Brain pericyte (primary cell): ENCODE results near the gene MEMO1.
"Not testable (repeated sequence)": the region's sequence is repeated elsewhere in the genome, so short reads cannot be mapped to it uniquely, and the experiment has no call there.

Source experiments
- DNase-seq: peaks from one replicate; pipeline ENCODE4 v3.0.0-alpha.2; 2012; ENCODE audit warnings: low read depth, low spot score

The MEMO1 gene

DNA sequence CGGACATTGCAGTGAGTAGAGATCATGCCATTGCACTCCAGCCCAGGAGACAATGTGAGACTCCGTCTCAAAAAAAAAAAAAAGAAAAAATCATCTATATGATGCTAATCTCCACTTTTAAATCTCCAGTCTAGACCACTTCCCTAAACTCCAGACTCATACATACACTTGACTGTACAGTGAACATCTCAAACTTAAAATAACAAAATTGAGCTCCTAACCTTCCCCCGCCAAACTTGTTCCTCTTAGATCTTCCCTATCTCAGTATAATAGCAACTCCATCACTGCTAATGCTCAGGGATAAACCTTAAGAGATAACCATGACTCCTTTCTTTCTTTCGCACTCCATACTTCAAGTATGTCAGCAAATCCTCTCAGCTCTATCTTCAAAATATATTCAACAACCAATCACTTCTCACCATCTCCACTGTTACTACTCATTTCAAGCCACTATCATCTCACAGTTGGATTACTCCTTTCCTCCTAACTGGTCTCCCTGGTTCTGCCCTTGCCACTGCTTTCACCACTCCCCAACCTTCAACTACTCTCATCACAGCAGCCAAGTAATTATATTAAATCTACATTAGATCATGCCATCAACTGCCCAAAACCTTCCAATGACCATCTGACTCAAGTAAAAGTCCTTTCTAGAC lies 12.0 kb downstream of the MEMO1 start:
- DNase-seq: no peak

DNA sequence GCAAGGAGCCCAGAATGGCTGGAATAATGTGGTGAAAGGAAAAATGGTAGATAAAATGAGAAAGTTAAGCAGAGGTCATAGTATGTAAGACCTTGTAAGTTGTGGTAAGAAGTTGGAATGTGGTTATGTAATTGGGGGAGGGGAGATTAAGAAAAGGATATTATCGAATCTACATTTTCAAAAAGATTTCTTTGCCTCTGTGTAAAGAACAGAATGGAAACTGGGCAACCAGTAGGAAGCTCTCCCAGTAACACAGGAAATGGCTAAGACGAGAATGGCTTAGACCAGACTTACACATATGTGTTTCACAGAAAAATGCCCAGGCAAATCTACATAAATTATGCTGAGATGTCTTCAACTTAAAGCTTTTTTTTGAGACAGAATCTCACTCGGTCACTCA lies 13.2 kb downstream of the MEMO1 start:
- DNase-seq: no peak

- no peak for DNase-seq
Observed at GRCh38 chr2:31996571-31997150, 14.1 kb downstream of the MEMO1 start.

DNA sequence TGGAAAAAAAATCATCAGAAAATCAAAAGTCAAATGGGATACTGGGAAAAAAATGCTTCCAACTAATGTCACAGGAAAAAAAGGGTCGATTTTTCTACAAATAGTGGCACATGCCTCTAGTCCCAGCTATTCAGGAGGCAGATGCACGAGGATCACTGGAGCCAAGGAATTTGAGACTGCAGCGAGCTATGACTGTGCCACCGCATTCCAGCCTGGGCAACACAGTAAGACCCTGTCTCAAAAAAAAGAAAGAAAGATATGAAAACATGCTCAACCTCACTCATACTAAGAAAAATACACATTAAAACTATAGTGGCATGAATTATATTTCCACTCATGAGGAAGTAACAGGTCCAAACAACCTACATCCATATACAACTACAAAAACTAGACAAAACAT lies 17.9 kb downstream of the MEMO1 start:
- no peak for DNase-seq

DNA sequence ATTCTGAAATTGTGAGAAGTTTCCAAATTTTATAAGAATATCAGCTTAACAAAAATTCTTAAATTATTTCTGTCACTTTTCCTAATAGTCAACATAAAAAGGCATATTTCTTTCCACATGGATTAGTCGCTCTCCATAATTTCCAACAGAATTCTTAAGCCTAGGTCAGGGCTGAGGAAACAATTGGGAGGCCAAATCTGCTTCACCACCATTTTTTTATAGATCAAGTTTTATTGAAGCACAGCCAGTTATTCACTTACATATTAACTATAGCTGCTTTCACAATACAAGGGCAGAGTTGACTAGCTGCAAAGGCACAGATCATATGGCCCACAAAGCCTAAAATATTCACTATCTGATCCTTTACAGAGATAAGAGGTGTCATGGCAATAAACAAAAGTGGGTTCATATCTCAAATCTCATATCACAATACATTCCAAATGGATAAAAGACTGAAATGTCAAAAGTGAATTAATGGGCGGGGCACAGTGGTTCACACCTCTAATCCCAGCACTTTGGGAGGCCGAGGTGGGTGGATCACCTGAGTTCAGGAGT lies 18.7 kb downstream of the MEMO1 start:
- no peak for DNase-seq

- DNase-seq: no peak
Observed at GRCh38 chr2:31989946-31990345, 20.9 kb downstream of the MEMO1 start.

DNA sequence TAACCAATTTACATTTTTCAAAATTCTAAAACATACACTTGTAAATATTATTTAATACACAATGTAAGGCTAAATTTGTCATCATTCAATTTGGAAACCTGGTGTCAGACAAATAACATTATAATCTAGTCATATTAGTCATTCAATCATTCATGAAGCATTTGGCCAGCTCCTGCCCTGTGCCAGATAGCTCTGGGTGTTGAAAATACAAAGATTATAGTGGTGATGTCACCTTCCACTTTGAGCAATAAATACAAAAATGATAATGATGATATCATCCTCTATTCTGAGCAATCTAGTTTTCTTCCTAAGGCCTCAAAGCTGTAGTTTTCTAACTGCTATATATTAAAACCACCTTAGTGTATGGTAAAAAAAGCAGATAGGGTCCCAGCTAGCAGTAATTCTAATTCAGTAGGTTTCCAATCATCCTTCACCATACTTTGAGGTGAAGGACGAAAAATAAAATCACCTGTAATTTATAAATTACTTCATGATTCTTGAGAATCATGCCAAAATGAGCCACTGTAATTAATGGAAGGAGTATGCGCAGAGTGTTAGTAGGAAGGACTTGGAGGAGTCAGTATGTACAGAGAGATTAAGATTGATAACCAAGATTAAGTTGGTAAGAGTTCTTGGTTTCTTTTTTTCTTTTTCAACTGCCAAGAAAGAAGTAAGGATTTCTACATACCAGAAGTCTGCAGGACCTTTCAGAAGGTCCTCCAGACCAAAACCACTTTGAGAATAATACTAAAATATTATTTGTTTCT lies 23.2 kb downstream of the MEMO1 start:
- no peak for DNase-seq

DNA sequence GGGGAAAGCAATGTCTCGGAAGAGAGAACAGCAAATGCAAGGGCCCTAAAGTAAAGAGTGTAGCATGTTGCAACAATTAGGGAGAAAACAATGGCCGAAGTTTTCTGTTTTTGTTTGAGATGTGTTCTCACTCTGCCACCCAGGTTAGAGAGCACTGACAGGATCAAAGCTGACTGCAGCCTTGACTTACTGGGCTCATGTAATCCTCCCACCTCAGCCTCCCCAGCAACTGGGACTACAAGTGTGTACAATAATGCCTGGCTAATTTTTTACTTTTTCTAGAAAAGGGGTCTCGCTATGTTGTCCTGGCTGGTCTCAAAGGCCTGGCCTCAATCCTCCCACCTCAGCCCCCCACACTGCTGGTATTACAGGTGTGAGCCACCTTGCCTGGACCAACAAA lies 23.9 kb downstream of the MEMO1 start:
- DNase-seq: no peak

GRCh38 chr2:31983762-31984467 lies 26.9 kb downstream of the MEMO1 start:
- DNase-seq: no peak

- DNase-seq: no peak
Observed at GRCh38 chr2:31980674-31981356, 30.0 kb downstream of the MEMO1 start.

DNA sequence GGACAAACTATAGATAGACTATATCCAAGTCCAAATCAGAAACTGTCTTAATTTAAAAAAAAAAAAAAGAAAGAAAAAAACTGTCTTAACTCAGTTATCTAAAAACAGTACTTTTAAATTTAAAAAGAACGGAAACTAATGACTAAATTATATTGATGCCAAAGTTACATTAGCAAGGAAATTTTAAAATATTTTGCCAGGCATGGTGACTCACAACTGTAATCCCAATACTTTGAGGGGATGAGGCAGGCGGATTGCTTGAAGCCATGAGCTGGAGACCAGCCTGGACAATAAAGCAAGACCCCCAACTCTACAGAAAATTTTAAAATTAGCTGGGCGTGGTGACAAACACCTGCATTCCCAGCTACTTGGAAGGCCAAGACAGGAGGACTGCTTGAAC lies 30.9 kb downstream of the MEMO1 start:
- DNase-seq: no peak

DNA sequence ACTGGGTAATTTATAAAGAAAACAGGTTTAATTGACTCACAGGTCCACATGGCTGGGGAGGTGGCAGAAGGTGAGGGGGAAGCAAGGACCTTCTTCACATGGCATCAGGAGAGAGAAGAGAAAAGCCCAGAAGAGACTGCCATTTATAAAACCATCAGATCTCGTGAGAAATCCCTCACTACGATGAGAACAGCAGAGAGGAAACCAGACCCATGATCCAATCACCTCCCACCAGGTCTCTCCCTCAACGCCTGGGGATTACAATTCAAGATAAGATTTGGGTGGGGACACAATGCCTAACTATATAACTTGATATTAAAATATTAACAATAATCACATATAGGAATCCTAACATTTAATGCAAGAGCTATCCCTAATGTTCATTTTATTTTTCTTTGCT lies 31.8 kb downstream of the MEMO1 start:
- no peak for DNase-seq

DNA sequence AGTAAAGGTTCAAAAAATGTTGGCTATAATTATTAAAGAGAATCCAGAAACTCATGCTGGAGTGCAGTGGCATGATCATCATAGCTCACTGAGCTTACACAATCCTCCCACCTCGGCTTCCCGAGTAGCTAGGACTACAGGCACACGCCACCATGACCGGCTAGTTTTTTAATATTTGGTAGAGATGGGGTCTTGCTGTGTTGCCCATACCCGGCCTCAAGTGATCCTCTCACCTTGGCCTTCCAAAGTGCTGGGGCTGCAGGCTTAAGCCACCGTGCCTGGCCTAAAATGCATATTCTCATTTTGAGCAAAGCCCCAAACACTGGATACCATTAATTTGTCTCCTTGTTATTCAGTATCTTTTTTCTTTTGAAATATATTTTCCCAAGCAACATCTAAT lies 32.4 kb downstream of the MEMO1 start:
- no peak for DNase-seq

DNA sequence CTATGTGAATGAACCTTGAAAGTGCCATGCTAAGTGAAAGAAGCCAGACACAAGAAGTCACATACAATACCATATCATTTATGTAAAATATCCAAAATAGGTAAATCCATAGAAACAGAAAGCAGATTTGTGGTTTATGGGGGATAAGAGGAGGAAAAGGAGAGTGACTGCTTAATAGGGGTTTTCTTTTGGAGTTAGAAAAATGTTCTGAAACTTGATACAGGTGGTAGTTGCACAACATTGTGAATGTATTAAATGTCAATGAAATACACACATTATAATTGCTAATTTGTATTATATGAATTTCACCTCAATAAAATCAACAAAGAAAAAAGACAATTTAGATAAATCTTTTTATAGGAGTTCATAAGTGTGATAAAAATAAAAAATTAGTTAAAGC lies 37.1 kb downstream of the MEMO1 start:
- DNase-seq: no peak

DNA sequence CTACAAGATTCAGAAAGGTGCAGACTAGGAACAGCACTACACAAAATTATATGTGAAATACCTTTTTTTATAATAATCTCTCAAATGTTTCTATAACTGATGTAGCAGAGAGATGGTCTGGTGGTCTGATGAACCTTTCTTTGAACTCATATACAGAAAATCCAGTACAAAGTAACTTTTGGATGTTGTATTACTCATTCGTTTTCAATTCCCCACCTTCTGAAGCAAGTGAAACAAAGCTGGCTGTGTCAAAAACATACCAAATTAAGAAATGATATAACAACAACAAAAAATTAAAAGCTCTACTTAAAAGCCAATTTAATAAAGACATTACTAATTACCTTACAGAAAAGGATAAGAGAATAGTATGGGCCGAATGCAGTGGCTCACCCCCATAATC lies 38.7 kb downstream of the MEMO1 start:
- DNase-seq: no peak

DNA sequence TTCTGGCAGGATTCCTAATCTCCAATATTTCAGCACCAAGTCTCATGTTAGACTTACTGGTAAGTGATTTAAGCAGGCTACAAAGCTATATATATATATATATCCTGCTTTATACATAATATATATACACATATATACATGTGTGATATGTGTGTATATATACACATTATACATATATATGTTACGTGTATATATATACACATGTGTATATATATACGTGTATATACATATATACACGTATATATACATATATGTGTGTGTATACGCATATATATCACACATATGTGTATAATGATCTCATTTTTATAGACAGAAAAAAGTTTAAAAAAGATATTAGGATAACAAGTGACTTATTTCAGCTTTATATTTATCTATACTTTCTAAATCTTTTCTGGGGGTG lies 41.6 kb downstream of the MEMO1 start:
- DNase-seq: no peak

DNA sequence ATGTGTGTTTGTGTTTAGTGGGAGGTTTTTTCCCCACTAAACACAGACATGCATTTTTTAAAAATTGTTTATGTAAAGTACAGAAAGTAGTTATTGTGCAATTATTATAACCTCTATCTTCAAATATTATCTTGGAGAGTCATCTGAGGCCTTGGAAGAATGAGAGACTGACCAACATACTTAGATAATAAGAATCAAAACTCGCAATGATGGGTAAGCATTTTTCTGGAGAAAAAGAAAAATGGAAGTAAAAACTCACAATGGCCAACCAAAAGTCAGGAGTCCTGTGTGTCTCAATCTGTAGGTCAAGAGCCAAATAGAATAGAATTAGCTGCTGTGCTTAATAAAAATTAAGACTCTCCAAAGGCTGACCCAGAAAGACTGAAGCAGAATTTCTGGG lies 43.0 kb downstream of the MEMO1 start:
- no peak for DNase-seq

DNA sequence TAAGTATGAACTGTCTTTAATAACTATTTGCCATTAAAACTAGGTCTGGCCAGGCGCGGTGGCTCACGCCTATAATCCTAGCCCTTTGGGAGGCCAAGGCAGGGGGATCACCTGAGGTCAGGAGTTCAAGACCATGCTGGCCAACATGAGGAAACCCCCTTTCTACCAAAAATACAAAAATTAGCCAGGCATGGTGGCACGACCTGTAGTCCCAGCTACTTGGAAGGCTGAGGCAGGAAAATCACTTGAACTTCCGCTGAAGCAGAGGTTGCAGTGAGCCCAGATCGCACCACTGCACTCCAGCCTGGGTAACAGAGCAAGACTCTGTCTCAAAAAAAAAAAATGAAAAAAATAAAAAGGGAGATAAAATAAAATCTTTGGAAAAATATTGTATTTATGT lies 44.4 kb downstream of the MEMO1 start:
- DNase-seq: not testable (repeated sequence)

DNA sequence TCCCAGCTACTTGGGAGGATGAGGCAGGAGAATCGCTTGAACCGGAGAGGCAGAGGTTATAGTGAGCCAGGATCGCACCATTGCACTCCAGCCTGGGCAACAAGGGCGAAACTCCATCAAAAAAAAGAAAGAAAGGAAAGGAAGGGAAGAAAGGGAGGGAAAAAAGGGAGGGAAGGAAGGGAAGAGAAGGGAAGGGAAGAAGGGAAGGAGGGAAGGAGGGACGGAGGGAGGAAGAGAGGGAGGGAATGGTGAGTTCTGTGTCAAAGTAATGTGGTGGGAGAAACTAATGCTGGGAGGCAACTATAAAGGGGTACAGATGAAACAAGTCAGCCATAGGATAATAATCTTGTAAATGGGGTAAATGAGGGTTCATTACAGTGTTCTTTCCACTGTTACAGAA lies 45.7 kb downstream of the MEMO1 start:
- no peak for DNase-seq

GRCh38 chr2:31962757-31963361 lies 47.9 kb downstream of the MEMO1 start:
- DNase-seq: no peak

DNA sequence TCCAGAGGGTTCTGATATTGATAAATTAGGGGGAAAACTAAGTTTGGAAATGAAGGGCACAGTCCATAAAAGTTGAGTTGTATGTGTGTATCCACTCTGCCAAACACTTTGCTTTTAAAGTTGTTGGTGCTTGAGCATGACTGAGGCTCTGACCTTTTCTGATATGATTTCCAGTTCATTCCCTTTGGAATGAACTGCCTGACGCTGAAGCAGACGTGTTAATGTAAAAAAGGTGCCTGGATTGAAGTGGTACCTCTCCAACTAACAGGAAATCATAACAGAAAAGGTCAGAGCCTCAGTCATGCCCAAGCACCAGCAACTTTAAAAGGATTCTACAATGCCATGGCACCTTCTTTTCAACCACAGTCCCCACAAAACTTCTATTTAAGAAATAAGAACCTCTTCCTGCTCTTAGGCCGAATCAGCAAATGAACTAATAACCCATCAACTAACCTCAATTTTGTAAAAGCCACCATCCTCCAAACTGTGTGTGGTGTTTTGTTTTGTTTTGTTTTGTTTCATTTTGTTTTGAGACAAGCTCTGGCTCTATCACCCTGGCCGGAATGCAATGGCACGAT lies 52.6 kb downstream of the MEMO1 start:
- no peak for DNase-seq
